ENCODE measurements around the gene SLC6A14.

Gene SLC6A14, protein sequence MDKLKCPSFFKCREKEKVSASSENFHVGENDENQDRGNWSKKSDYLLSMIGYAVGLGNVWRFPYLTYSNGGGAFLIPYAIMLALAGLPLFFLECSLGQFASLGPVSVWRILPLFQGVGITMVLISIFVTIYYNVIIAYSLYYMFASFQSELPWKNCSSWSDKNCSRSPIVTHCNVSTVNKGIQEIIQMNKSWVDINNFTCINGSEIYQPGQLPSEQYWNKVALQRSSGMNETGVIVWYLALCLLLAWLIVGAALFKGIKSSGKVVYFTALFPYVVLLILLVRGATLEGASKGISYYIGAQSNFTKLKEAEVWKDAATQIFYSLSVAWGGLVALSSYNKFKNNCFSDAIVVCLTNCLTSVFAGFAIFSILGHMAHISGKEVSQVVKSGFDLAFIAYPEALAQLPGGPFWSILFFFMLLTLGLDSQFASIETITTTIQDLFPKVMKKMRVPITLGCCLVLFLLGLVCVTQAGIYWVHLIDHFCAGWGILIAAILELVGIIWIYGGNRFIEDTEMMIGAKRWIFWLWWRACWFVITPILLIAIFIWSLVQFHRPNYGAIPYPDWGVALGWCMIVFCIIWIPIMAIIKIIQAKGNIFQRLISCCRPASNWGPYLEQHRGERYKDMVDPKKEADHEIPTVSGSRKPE

GRCh38 chrX:116436358-116436816, at the start of gene SLC6A14:
SLC6A14 (plus strand) TSS chrX:116436606; CDS start chrX:116436710, 104 bp downstream.
- no peak for DNase-seq

DNA sequence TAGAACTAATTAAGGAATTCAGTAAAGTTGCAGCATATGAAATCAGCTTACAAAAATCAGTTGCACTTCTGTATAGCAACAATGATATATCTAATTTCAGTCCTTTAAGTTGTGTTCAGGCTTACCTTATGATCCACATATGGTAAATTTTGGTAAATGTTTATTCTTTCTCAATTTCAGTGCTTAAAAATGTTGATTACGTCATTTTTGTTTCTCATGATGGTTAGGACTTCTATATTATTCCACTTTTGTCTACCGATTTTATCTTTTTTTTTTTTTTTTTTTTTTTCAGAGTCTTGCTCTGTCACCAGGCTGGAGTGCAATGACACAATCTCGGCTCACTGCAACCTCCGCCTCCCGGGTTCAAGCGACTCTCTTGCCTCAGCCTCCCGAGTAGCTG, 40.7 kb upstream of the SLC6A14 start:
- no peak for DNase-seq

DNA sequence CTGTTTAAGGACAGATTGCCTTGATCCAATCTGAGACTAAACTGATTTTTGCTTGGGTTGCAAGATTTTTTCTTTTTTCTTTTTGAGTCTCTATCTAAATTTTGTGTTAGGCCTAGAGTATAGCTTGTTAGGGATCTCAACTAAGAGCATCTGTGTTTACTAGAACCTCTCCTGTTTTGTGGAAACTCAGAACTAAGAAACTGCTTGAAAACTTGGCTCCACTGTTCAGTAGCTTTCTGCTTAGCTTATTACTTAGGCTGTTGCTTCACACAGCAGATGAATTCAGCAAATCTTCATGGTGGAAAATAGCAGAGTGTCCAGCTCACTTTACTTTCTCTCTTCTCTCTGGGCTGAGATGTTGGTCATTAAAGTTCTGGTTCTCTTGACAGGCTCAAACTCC, 36.7 kb upstream of the SLC6A14 start:
- DNase-seq, result no peak

DNA sequence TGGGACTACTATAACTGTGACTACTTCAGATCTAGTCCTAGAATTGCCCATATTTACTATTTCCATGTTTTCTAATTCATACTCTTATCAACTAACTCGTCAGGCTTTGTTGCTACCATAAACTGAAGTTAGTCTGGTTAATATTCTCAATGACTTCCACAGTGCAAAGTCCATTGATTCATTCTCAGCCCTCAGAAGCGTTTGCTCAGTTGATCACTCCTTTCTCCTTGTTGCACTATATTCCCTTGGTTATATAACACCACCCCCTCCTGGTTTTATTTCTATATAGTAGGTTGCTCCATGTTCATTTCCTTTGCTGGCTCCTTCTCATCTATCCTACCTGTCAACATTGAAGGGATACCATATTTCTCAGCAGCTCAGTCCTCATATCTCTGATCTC, 27.2 kb upstream of the SLC6A14 start:
- DNase-seq, result no peak

DNA sequence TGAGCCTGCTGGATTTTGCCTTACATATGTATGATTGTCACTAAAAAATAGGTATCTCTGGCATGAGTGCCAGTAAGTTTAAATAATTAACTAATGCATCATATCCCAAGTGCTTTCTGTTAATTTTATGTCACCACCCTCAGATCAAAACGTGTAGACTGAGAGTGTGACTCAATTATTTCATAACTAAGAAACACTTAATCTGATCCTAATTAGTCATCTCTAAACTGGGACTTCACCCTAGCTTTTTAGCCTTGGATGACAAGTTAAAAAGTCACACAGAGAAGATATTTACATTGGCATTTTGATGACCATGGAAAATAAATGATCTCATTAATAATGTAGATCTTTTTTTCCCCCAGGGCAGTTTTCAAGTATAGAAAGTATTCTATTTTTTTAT, 23.1 kb upstream of the SLC6A14 start:
- no peak for DNase-seq

DNA sequence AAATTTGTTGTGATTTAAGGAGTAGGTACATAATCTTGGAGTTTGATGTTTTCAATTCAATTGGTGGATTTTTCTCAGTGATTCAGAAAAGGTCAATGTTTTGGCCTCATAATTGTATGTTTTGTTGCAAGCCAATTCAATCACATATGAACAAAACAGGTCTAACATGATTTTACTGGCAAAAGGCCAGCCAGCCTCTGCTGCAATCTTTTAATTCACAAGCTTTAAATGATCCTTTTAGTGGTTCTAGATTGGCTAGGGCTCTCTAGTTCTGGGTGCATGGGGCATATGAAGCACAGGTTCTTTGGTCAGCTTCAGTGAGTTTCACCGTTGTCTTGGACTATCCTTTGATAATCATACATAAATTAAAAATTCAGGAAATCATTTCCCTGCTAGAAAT, 19.2 kb upstream of the SLC6A14 start:
- no peak for DNase-seq

GRCh38 chrX:116417968-116418367, 18.4 kb upstream of the SLC6A14 start:
- DNase-seq, result no peak

- DNase-seq, result no peak
Measured at GRCh38 chrX:116427978-116428377, 8.4 kb upstream of the SLC6A14 start.

DNA sequence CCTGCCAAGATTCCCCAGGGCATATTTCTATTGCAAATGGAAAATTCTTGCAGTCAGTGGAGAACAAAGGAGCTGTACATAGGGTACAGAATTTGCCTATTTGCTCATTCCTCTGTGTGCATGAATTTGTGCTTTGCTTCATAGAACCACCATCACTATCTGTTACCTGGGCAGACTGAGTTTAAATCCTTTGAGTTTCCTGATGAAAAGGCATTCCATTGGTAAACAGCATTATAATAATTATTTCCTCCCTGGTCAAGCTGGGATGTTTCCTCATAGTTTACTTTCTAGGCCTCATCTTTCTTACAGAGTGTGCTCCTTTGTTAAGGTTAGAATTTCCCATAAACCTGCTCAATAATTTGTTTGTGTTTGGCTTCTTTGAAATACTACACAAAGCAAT, 809 bp upstream of the SLC6A14 start:
- no peak for DNase-seq

DNA sequence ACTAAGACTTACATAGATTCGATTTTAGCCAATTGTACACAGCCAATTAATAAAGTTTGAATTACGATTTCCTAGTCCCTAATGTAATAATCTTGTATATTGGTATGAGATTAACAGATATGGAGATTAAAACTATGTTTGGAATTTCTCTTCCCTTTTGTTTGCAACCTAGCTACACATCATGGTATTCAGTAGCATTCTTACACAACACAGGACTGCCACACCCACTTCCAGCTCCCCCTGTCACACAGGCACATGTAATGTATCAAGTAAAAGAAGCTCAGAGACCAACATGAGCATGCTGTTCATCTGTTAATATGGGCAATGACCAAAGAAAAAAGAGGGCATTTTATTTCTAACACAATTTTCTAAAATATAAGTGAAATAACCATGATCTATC, 12.8 kb downstream of the SLC6A14 start:
- no peak for DNase-seq

DNA sequence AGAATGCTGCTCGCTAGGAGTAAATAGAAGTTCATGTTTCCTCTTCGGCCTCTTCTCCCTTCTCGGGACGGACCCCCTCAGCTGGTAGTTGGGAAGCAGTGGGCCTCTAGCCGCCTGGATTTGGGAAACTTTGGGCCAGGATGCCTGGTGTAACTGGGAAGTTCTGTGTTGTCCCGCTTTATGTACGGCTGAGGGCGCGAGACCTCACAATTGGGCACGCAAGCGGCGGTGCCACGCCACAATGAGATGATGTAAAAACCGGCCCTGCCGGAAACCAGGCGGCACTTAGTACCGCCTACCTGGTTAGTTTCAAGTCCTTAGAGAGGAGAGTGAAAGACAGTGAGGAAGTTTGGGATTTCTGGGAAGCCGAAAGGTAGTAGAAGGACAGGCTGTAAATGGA, 26.4 kb downstream of the SLC6A14 start, which contains the start of gene CT83:
Gene CT83 (minus strand): TSS at position 155 of the 400 bp plus-strand sequence. CDS start 120 bp downstream, at position 35.
- no peak for DNase-seq

DNA sequence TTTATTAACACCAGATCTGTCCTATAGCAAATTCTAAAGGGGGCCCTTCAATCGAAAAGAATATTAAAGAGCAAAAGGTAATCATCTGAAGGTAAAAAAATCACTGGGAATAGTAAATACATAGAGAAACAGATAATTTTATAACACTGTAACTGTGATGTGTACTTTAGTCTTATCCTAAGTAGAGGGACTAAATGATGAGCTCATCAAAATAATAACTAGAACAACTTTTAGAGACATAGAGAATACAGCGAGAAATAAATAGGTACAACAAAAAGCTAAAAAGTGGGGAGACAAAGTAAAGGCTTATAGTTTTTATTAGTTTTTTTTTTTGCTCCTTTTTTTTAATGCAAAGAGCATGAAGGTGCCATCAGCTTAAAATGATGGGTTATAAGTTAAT, 43.7 kb downstream of the SLC6A14 start:
- DNase-seq, result no peak

GRCh38 chrX:116490104-116490503, 53.7 kb downstream of the SLC6A14 start:
- no peak for DNase-seq

- DNase-seq, result no peak
Measured at GRCh38 chrX:116493271-116493670, 56.9 kb downstream of the SLC6A14 start.

DNA sequence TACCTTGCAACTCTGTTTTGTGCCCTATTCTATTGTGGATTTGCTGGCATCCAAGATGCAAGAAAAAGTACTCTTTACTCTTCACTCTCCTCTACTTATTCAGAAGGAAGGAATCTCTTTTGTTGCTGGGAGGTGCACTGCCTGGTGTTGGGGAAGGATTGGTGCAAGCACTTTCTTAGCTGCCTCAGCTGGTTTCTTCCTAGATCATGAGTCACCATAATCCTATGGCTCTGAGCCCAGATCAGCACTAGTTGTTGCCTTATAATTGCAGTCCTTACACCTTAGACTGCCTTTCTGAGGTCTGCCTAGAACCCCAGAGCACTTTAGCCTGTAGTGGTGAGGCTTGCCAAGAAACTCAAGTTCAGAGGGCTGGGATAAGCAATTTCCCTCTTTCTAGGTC, 63.4 kb downstream of the SLC6A14 start:
- no peak for DNase-seq

All from NCI-H2107 (cell line).